ENCODE results near the gene SERPING1. TPM values are rescaled to one million over a fixed set of nuclear protein-coding genes. Genes with fewer than 3 reads are reported as not detected.

Gene SERPING1
- total and polyA plus RNA-seq, 2 of the 13 experiments (the other 11 are each of a cell fraction or from before 2014, with no cell fraction given): 2.0 to 10.4 TPM

- TF ChIP-seq, protein P1, sequence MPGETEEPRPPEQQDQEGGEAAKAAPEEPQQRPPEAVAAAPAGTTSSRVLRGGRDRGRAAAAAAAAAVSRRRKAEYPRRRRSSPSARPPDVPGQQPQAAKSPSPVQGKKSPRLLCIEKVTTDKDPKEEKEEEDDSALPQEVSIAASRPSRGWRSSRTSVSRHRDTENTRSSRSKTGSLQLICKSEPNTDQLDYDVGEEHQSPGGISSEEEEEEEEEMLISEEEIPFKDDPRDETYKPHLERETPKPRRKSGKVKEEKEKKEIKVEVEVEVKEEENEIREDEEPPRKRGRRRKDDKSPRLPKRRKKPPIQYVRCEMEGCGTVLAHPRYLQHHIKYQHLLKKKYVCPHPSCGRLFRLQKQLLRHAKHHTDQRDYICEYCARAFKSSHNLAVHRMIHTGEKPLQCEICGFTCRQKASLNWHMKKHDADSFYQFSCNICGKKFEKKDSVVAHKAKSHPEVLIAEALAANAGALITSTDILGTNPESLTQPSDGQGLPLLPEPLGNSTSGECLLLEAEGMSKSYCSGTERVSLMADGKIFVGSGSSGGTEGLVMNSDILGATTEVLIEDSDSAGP (CRISPR knock-in tag; IDR thresholded peaks at IDR 0.05; ENCODE audit: borderline replicate concordance): peak; percentile 81
- no peak for TF ChIP-seq ZNF34 (CRISPR knock-in tag; IDR thresholded peaks at IDR 0.05; ENCODE audit: borderline replicate concordance)
- 0 out of 2 replicates have a peak, but pooled peaks have one; percentile 24 for TF ChIP-seq TGIF2 (CRISPR knock-in tag; IDR thresholded peaks at IDR 0.05)
- peak; percentile 34; the same call in 1 of the 2 replicates for TF ChIP-seq MXD1 (CRISPR knock-in tag; IDR thresholded peaks at IDR 0.05)
- no peak for TF ChIP-seq ZNF510 (CRISPR knock-in tag; IDR thresholded peaks at IDR 0.05; ENCODE audit: low read depth)
- TF ChIP-seq PITX1 (CRISPR knock-in tag; IDR thresholded peaks at IDR 0.05): 0 out of 2 replicates have a peak, but pooled peaks have one; percentile 28
- TF ChIP-seq MBD4 (IDR thresholded peaks at IDR 0.05; ENCODE audit: borderline replicate concordance, low read length): no peak
- peak; percentile 19; the same call in 1 of the 2 replicates for TF ChIP-seq PHF20 (CRISPR knock-in tag; IDR thresholded peaks at IDR 0.05)
- no peak for TF ChIP-seq SOX6 (IDR thresholded peaks at IDR 0.05)
- peak; percentile 52 for TF ChIP-seq SOX6 (CRISPR knock-in tag; IDR thresholded peaks at IDR 0.05)
- TF ChIP-seq KLF13 (CRISPR knock-in tag; IDR thresholded peaks at IDR 0.05): 0 out of 2 replicates have a peak, but pooled peaks have one; percentile 64
- TF ChIP-seq NONO (IDR thresholded peaks at IDR 0.05): no peak
- peak; percentile 58 for TF ChIP-seq NONO (CRISPR knock-in tag; conservative IDR thresholded peaks at IDR 0.05)
- peak; percentile 66; the same call in 1 of the 2 replicates for TF ChIP-seq TBX2 (CRISPR knock-in tag; IDR thresholded peaks at IDR 0.05; ENCODE audit: borderline replicate concordance)
- TF ChIP-seq, protein P2, sequence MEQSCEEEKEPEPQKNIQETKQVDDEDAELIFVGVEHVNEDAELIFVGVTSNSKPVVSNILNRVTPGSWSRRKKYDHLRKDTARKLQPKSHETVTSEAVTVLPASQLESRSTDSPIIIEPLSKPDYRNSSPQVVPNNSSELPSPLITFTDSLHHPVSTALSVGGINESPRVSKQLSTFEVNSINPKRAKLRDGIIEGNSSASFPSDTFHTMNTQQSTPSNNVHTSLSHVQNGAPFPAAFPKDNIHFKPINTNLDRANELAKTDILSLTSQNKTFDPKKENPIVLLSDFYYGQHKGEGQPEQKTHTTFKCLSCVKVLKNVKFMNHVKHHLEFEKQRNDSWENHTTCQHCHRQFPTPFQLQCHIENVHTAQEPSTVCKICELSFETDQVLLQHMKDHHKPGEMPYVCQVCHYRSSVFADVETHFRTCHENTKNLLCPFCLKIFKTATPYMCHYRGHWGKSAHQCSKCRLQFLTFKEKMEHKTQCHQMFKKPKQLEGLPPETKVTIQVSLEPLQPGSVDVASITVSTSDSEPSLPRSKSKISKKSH (CRISPR knock-in tag; IDR thresholded peaks at IDR 0.05; ENCODE audit: borderline replicate concordance): peak; percentile 13; the same call in 1 of the 2 replicates
- TF ChIP-seq ZNF549 (CRISPR knock-in tag; IDR thresholded peaks at IDR 0.05): no peak
- peak; percentile 31; the same call in 1 of the 2 replicates for TF ChIP-seq ISL2 (CRISPR knock-in tag; IDR thresholded peaks at IDR 0.05)
- peak; percentile 59; the same call in 1 of the 2 replicates for TF ChIP-seq REPIN1 (CRISPR knock-in tag; IDR thresholded peaks at IDR 0.05; ENCODE audit: borderline replicate concordance, low read depth)
- peak; percentile 44; the same call in 1 of the 3 replicates for TF ChIP-seq MXI1 (IDR thresholded peaks at IDR 0.05; ENCODE audit: borderline replicate concordance, low read depth, low read length)
- TF ChIP-seq ZMYM2 (CRISPR knock-in tag; IDR thresholded peaks at IDR 0.05): no peak
- no peak for TF ChIP-seq RAD51 (IDR thresholded peaks at IDR 0.05; ENCODE audit: borderline replicate concordance)
- TF ChIP-seq MTERF4 (CRISPR knock-in tag; IDR thresholded peaks at IDR 0.05): no peak
- TF ChIP-seq NCOA2 (CRISPR knock-in tag; IDR thresholded peaks at IDR 0.05): peak; percentile 34; the same call in 1 of the 2 replicates
- 0 out of 2 replicates have a peak, but pooled peaks have one; percentile 9 for TF ChIP-seq DNMT3B (CRISPR knock-in tag; conservative IDR thresholded peaks at IDR 0.05)
Observed at GRCh38 chr11:57567515-57568329, 29.8 kb upstream of the SERPING1 start, which contains the start of gene UBE2L6 (continued).
